K562 (cell line): ENCODE results near the gene LIMS2. TPM values are rescaled to one million over a fixed set of nuclear protein-coding genes. Genes with fewer than 3 reads are reported as not detected.
A peak's percentile ranks its signal among the peaks of the same experiment; 100 is the strongest.

Source experiments
- ATAC-seq: fragments of 200-7000 bp; cut with Tn5 transposase; 3 replicates; pipeline ENCODE4 v1.9.1; 2020; ENCODE audit warnings: moderate library complexity
- BruUV-seq: library from RNA; stranded (reverse); fragments of 400-500 nt; replicated peaks from 2 replicates; lab custom pipeline; 2021; lab: Mats Ljungman, UMichigan
- CTCF ChIA-PET: fragments of 300-600 bp; formaldehyde crosslinking; extraction: SDS; loops from one replicate; lab custom pipeline; 2021; ENCODE audit warnings: low intra/inter-chr PET ratio; lab: Yijun Ruan, JAX
- POLR2A ChIA-PET: fragments of 300-600, 350-650 bp; sonication (Branson Sonifier 250); formaldehyde crosslinking; extraction: SDS; loops from one replicate; lab custom pipeline; 2021; ENCODE audit warnings: antibody characterized with exemption, inconsistent platforms; lab: Yijun Ruan, JAX
- DNase-seq, 4 experiments: peaks; one replicate each; pipeline versions ENCODE4 v3.0.0 to v3.0.0-alpha.2; 2011 to 2018; ENCODE audit warnings: low spot score in 3 of 4, mixed read lengths in 3 of 4; ENCODE audit errors: extremely low read depth in 1 of 4
- FAIRE-seq: peaks from 2 replicates; lab custom pipeline; 2011; peaks lifted over from hg19 to GRCh38; lab: Jason Lieb, UNC
- H2AFZ ChIP-seq: 2 replicates; pipeline ENCODE4 v1.6.0; 2011; ENCODE audit warnings: low read depth, low read length, control low read depth, inconsistent platforms
- H3K27ac ChIP-seq: fragments of 200-600 bp; 3 replicates; pipeline ENCODE4 v1.8.0; 2011; ENCODE audit warnings: low read depth, mild to moderate bottlenecking, control low read depth, inconsistent platforms, low read length, moderate library complexity, mixed read lengths; ENCODE audit errors: extremely low read depth
- H3K27me3 ChIP-seq, 2 experiments: fragments of 300-600 bp in 1 of 2; 2 replicates in 1 of 2; 3 replicates in 1 of 2; pipeline versions ENCODE4 v1.6.0 to v1.8.0; 2011; ENCODE audit warnings: inconsistent platforms in 2 of 2, low read length in 2 of 2, mild to moderate bottlenecking in 1 of 2, mixed read lengths in 1 of 2, moderate library complexity in 1 of 2; ENCODE audit not compliant: control insufficient read depth in 2 of 2, insufficient read depth in 2 of 2
- H3K36me3 ChIP-seq: fragments of 300-600 bp; 3 replicates; pipeline ENCODE4 v1.8.0; 2011; ENCODE audit warnings: mild to moderate bottlenecking, low read length, inconsistent platforms; ENCODE audit not compliant: control insufficient read depth, insufficient read depth
- H3K4me1 ChIP-seq, 2 experiments: fragments of 200-600 bp in 1 of 2; replicated peaks in 1 of 2; 2 replicates in 1 of 2; 3 replicates in 1 of 2; pipeline versions ENCODE4 v1.5.1 to v1.8.0; 2011; ENCODE audit warnings: inconsistent platforms in 2 of 2, low read length in 2 of 2, mild to moderate bottlenecking in 1 of 2, mixed read lengths in 1 of 2, moderate library complexity in 1 of 2; ENCODE audit not compliant: control insufficient read depth in 2 of 2, insufficient read depth in 2 of 2
- H3K4me2 ChIP-seq: 2 replicates; pipeline ENCODE4 v1.6.1; 2011; ENCODE audit warnings: low read length, control low read depth, inconsistent platforms, mixed read lengths; ENCODE audit not compliant: insufficient read depth
- H3K4me3 ChIP-seq: fragments of 200-600 bp; sonication (generic), shearing (Covaris generic); 2 replicates; pipeline ENCODE4 v1.5.1; 2016; ENCODE audit warnings: control low read depth, inconsistent platforms
- H3K79me2 ChIP-seq: fragments of 200-600 bp; 3 replicates; pipeline ENCODE4 v1.8.0; 2011; ENCODE audit warnings: low read length, inconsistent platforms; ENCODE audit not compliant: control insufficient read depth, insufficient read depth
- H3K9ac ChIP-seq, 2 experiments: 2 replicates each; pipeline versions ENCODE4 v1.6.0 to v1.6.1; 2011; ENCODE audit warnings: low read depth in 2 of 2, low read length in 2 of 2, control low read depth in 1 of 2, inconsistent platforms in 1 of 2, mild to moderate bottlenecking in 1 of 2, mixed read lengths in 1 of 2; ENCODE audit not compliant: insufficient read depth in 1 of 2
- H3K9me1 ChIP-seq: one replicate; pipeline ENCODE4 v1.6.0; 2011; ENCODE audit warnings: inconsistent platforms, mild to moderate bottlenecking, low read length, moderate library complexity; ENCODE audit not compliant: control insufficient read depth, insufficient read depth
- H3K9me3 ChIP-seq: replicated peaks from 2 replicates; pipeline ENCODE4 v1.5.1; 2011; ENCODE audit warnings: low read depth, low read length, inconsistent platforms; ENCODE audit not compliant: control insufficient read depth, insufficient read depth
- H4K20me1 ChIP-seq: replicated peaks from 2 replicates; pipeline ENCODE4 v1.6.1; 2011; ENCODE audit warnings: low read length, inconsistent platforms, mixed read lengths; ENCODE audit not compliant: control insufficient read depth, insufficient read depth
- EGR1 ChIP-seq: fragments of 450-650 bp; conservative IDR thresholded peaks from 2 replicates; pipeline ENCODE4 v1.6.1; 2017; ENCODE audit warnings: mild to moderate bottlenecking
- LEF1 ChIP-seq: fragments of 450-650 bp; IDR thresholded peaks from 2 replicates; pipeline ENCODE4 v1.6.1; 2016; ENCODE audit warnings: mild to moderate bottlenecking
- WGBS: fragments of 100-300 bp; shearing (Covaris generic); methylation state at CpG from one replicate; pipeline ENCODE4 v1.1.6; 2016; ENCODE audit warnings: low coverage, mixed read lengths; ENCODE audit not compliant: insufficient coverage; ENCODE audit errors: missing lambda C conversion rate; 5-methylcytosine and 5-hydroxymethylcytosine counted together
- in situ Hi-C: fragments of 300-500 bp; cut with MboI; formaldehyde crosslinking; loops from 4 replicates; pipeline ENCODE4 v1.15.0; 2018; ENCODE audit warnings: inconsistent platforms, mixed read lengths
- intact Hi-C: fragments of 100-400 bp; cut with micrococcal nuclease; formaldehyde crosslinking; loops from 2 replicates; pipeline ENCODE4 v1.14.2; 2022
- polyA plus RNA-seq, 8 experiments: library from polyadenylated mRNA; depleted of rRNA in 4 of 8; stranded (reverse) in 5 of 8; unstranded in 3 of 8; fragments of >200 nt; fragmentation: Nextera tagmentation in 2 of 8; fragmentation: Illumina TruSeq in 1 of 8; extraction: Ambion mirVana in 2 of 8; extraction: Trizol in 1 of 8; gene quantifications; 2 replicates each; pipeline versions ENCODE4 v1.2.1 to v1.2.3, GENCODE V29; 2011 to 2014; ENCODE audit warnings: inconsistent platforms in 1 of 8, missing spikeins in 1 of 8
- total RNA-seq, 7 experiments: library from RNA; depleted of rRNA in 6 of 7; stranded (reverse); fragments of >200 nt in 6 of 7; fragmentation: Illumina TruSeq in 2 of 7; extraction: Trizol in 2 of 7; gene quantifications; 2 replicates each; pipeline versions ENCODE4 v1.2.1 to v1.2.3, GENCODE V29; 2011 to 2021; ENCODE audit warnings: low replicate concordance in 1 of 7

LIMS2 gene
- total and polyA plus RNA-seq, 9 of the 15 experiments (the other 6 are each of a cell fraction or from before 2014, with no cell fraction given), result 0.04 to 0.22 TPM; not detected in 7

DNA sequence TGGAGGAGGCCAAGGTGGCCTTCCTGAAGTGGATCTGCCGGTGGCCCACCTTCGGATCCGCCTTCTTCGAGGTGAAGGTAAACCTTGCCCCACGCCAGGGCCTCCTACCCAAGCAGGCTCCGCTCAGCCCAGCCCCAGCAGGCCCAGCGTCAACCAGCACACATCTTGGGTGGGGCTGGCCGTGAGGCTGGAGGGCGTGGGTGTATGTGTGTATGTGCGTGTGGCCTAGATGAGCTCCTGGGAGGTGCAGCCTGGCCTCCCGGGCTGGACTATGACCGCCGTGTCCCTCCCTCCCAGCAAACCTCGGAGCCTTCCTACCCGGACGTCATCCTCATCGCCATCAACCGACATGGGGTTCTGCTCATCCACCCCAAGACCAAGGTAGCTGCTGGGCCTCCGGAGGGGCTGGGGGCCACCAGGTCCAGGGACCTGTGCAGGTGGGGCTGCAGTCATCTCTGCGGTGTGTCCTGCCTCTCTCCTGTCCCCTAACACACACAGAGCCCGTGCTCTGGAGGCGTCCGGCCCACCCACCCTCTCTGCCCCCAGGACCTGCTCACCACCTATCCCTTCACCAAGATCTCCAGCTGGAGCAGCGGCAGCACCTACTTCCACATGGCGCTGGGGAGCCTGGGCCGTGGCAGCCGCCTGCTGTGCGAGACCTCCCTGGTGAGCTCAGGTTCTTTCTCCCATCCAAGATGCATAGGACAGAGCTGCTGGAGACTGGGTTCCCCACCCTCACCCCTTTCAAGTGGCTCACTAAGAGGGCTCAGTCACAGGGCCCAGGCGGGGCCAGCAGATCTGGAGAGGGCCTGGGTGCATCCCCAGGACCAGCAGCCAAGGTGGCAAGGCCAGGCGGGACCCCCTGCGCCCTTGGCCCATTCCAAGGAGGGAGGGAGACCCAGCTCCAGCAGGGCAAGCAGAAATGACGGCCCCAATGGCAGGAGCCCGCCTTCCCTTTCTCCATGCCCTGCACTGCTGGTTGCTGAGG lies 38.8 kb downstream of the LIMS2 start:
- Histone ChIP-seq H4K20me1 (no peaks in the 10 kb centered on the region), H3K4me1 (peaks cover 14 to 79% of the 10 kb centered on the region in 2 experiments)
- FAIRE-seq, result no peak

More for the DNA sequence above, 38.8 kb downstream of the LIMS2 start:
- no peak for TF ChIP-seq LEF1
- TF ChIP-seq EGR1, result peak; percentile 58
- H3K4me3 ChIP-seq, result no peak overlapping the region
- no peak overlapping the region for H3K4me2 ChIP-seq
- BruUV-seq, result no TSS peak
- ChIA-PET CTCF (no interaction called here), POLR2A (interaction anchor here (0.5 to 1.6 kb wide), 4 partner anchors 11 to 108 kb away, joined by 3 to 6 read pairs (median 3); no protein-coding TSS in a partner anchor)
- H3K27me3 ChIP-seq, result peaks cover 3 to 26% of the 10 kb centered on the region in 2 experiments; a peak in 4 of 5 replicates
- H2AFZ ChIP-seq, result 0 out of 2 replicates have a peak overlapping the region, but pooled peaks have one; percentile 24
- H3K79me2 ChIP-seq, result no peaks in the 10 kb centered on the region
- no peaks in the 10 kb centered on the region for H3K9me1 ChIP-seq
- DNase-seq, result peak in 2 of 4 experiments; percentile 29 to 36
- WGBS, result 48% methylated on average over 24 of the region's 33 CpGs
- H3K36me3 ChIP-seq, result no peaks in the 10 kb centered on the region
- no peaks in the 10 kb centered on the region for H3K9me3 ChIP-seq
- intact Hi-C loops, result no loop called here
- H3K27ac ChIP-seq, result no peak overlapping the region
- peak overlapping the region in 1 of 2 experiments; percentile 45; a peak in 2 of 4 replicates for H3K9ac ChIP-seq
- in situ Hi-C loops, result no loop called here
- no peak for ATAC-seq
